Lower leg skin (tissue), 4 donors: ENCODE measurements around the gene ITGB1BP1. TPM values are rescaled to one million over a fixed set of nuclear protein-coding genes. Genes with fewer than 3 reads are reported as not detected.

Experiments
- DNase-seq, 2 donors: peaks; one replicate each; pipeline ENCODE4 v3.0.0-alpha.2; 2019; ENCODE audit warnings: low spot score in 2 of 2
- H3K4me3 ChIP-seq: fragments of 200-600 bp; sonication (generic); 2 replicates; pipeline ENCODE4 v1.5.1; 2017; ENCODE audit warnings: mild to moderate bottlenecking, low read depth; ENCODE audit not compliant: poor library complexity, severe bottlenecking
- CTCF ChIP-seq, 3 donors: fragments of 450-650 bp; IDR thresholded peaks; one replicate each; pipeline ENCODE4 v1.5.1; 2016; ENCODE audit warnings: antibody characterized with exemption in 3 of 3, mild to moderate bottlenecking in 3 of 3, moderate library complexity in 2 of 3
- POLR2A ChIP-seq, 2 donors: fragments of 450-650 bp; IDR thresholded peaks; one replicate each; pipeline ENCODE4 v1.6.1; 2016 to 2017; ENCODE audit warnings: antibody characterized with exemption in 2 of 2, mild to moderate bottlenecking in 1 of 2, moderate library complexity in 1 of 2
- WGBS, 2 donors: methylation state at CpG; one replicate each; pipeline ENCODE4 v1.1.5; 2018; 5-methylcytosine and 5-hydroxymethylcytosine counted together
- intact Hi-C: fragments of 100-400 bp; cut with DNase I; formaldehyde crosslinking; loops from one replicate; pipeline ENCODE4 v1.15.0; 2023; ENCODE audit warnings: low total_unique reads
- total RNA-seq, 4 donors: library from RNA; depleted of rRNA; stranded (reverse); fragments of >200 nt; gene quantifications; one replicate each; pipeline ENCODE4 v1.1.0, GENCODE V29; 2016

Gene ITGB1BP1
- total RNA-seq, 4 donors from 2014 or later: 22.4 to 30.1 (median 26.5) TPM

- DNase-seq: no peak
- WGBS, 2 donors: 68 to 78% methylated on average over 24 to 28 of the region's 28 CpGs
- intact Hi-C loops: no loop called here
- no peak overlapping the region for H3K4me3 ChIP-seq
- TF ChIP-seq CTCF (IDR thresholded peaks at IDR 0.05) (no peak), POLR2A (IDR thresholded peaks at IDR 0.05) (no peak)
Measured at GRCh38 chr2:9392898-9393765, 30.2 kb downstream of the ITGB1BP1 start.

GRCh38 chr2:9391961-9392720 is 31.2 kb downstream of the ITGB1BP1 start:
- H3K4me3 ChIP-seq: no peak overlapping the region
- WGBS, 2 donors: 77 to 80% methylated on average over 13 of the region's 13 CpGs
- TF ChIP-seq CTCF (IDR thresholded peaks at IDR 0.05) (no peak), POLR2A (IDR thresholded peaks at IDR 0.05) (no peak)
- no peak for DNase-seq
- intact Hi-C loops: no loop called here

GRCh38 chr2:9390991-9391390 is 32.3 kb downstream of the ITGB1BP1 start:
- no peak for DNase-seq
- 89 to 90% methylated on average over 19 of the region's 19 CpGs for WGBS, 2 donors
- intact Hi-C loops: no loop called here
- no peak overlapping the region for H3K4me3 ChIP-seq
- TF ChIP-seq CTCF (IDR thresholded peaks at IDR 0.05) (no peak), POLR2A (IDR thresholded peaks at IDR 0.05) (no peak)

GRCh38 chr2:9390151-9390850 is 33.0 kb downstream of the ITGB1BP1 start:
- intact Hi-C loops: no loop called here
- H3K4me3 ChIP-seq: no peak overlapping the region
- no peak for DNase-seq
- TF ChIP-seq POLR2A (IDR thresholded peaks at IDR 0.05) (no peak), CTCF (IDR thresholded peaks at IDR 0.05) (no peak)
- 91 to 93% methylated on average over 7 of the region's 7 CpGs for WGBS, 2 donors

- TF ChIP-seq POLR2A (IDR thresholded peaks at IDR 0.05) (no peak), CTCF (IDR thresholded peaks at IDR 0.05) (no peak)
- peak in 1 of 2 donors; percentile 82 for DNase-seq
- no peak overlapping the region for H3K4me3 ChIP-seq
- intact Hi-C loops: no loop called here
- 90 to 92% methylated on average over 21 to 28 of the region's 28 CpGs for WGBS, 2 donors
Measured at GRCh38 chr2:9388950-9389911, 34.1 kb downstream of the ITGB1BP1 start.
